ENCODE results near the gene LY6G6C. TPM values are rescaled to one million over a fixed set of nuclear protein-coding genes. Genes with fewer than 3 reads are reported as not detected.

LY6G6C gene
- total and polyA plus RNA-seq, 2 of the 13 experiments (the other 11 are each of a cell fraction or from before 2014, with no cell fraction given), result 0.15 TPM; not detected in 1

GRCh38 chr6:31729979-31730630 is 8.6 kb upstream of the LY6G6C start (continued):
- TF ChIP-seq SALL2 (CRISPR knock-in tag; IDR thresholded peaks at IDR 0.05), result peak; percentile 85; the same call in 1 of the 2 replicates
- TF ChIP-seq ZNF546 (CRISPR knock-in tag; conservative IDR thresholded peaks at IDR 0.05), result no peak
- no peak for TF ChIP-seq ZNF20 (CRISPR knock-in tag; IDR thresholded peaks at IDR 0.05)
- peak; percentile 94 for TF ChIP-seq ARID2 (CRISPR knock-in tag; IDR thresholded peaks at IDR 0.05; ENCODE audit: borderline replicate concordance)
- no peak for TF ChIP-seq GTF3A (CRISPR knock-in tag; conservative IDR thresholded peaks at IDR 0.05)
- peak; percentile 79; the same call in 1 of the 2 replicates for TF ChIP-seq SSRP1 (CRISPR knock-in tag; IDR thresholded peaks at IDR 0.05)
- TF ChIP-seq FOXC1 (CRISPR knock-in tag; IDR thresholded peaks at IDR 0.05; ENCODE audit: borderline replicate concordance), result no peak
- no peak for TF ChIP-seq NR3C1 (CRISPR knock-in tag; IDR thresholded peaks at IDR 0.05)
- TF ChIP-seq ZNF260 (CRISPR knock-in tag; IDR thresholded peaks at IDR 0.05; ENCODE audit: borderline replicate concordance, low read depth), result 0 out of 2 replicates have a peak, but pooled peaks have one; percentile 67
- peak; percentile 87 for TF ChIP-seq HNRNPK (IDR thresholded peaks at IDR 0.05; ENCODE audit: low read depth, low read length, poor library complexity, severe bottlenecking)
- peak; percentile 54; the same call in 1 of the 2 replicates for TF ChIP-seq IRX3 (CRISPR knock-in tag; IDR thresholded peaks at IDR 0.05; ENCODE audit: borderline replicate concordance, low read depth)
- no peak for TF ChIP-seq ZNF263 (CRISPR knock-in tag; IDR thresholded peaks at IDR 0.05)
- peak; percentile 16; the same call in 1 of the 2 replicates for TF ChIP-seq RFXAP (CRISPR knock-in tag; IDR thresholded peaks at IDR 0.05; ENCODE audit: borderline replicate concordance)
- TF ChIP-seq ZBTB49 (CRISPR knock-in tag; IDR thresholded peaks at IDR 0.05; ENCODE audit: borderline replicate concordance), result no peak
- TF ChIP-seq ATAD3A (CRISPR knock-in tag; IDR thresholded peaks at IDR 0.05), result no peak
- no peak; the same call in 1 of the 2 replicates for TF ChIP-seq CREM (IDR thresholded peaks at IDR 0.05)
- TF ChIP-seq CREM (CRISPR knock-in tag; IDR thresholded peaks at IDR 0.05), result no peak
- 0 out of 2 replicates have a peak, but pooled peaks have one; percentile 50 for TF ChIP-seq ZNF230 (CRISPR knock-in tag; IDR thresholded peaks at IDR 0.05)
- no peak for TF ChIP-seq ARID3A (IDR thresholded peaks at IDR 0.05; ENCODE audit: low read depth, low read length)
- no peak for TF ChIP-seq MBD4 (IDR thresholded peaks at IDR 0.05; ENCODE audit: borderline replicate concordance, low read length)
- TF ChIP-seq EEA1 (CRISPR knock-in tag; IDR thresholded peaks at IDR 0.05; ENCODE audit: borderline replicate concordance), result 0 out of 2 replicates have a peak, but pooled peaks have one; percentile 55
- TF ChIP-seq ISL2 (CRISPR knock-in tag; IDR thresholded peaks at IDR 0.05), result 0 out of 2 replicates have a peak, but pooled peaks have one; percentile 15
- TF ChIP-seq ATRX (CRISPR knock-in tag; IDR thresholded peaks at IDR 0.05; ENCODE audit: borderline replicate concordance), result no peak
- TF ChIP-seq ZNF749 (CRISPR knock-in tag; IDR thresholded peaks at IDR 0.05; ENCODE audit: borderline replicate concordance), result no peak
- peak; percentile 83 for TF ChIP-seq NFKB2 (CRISPR knock-in tag; IDR thresholded peaks at IDR 0.05; ENCODE audit: borderline replicate concordance)
- TF ChIP-seq TOPORS (CRISPR knock-in tag; IDR thresholded peaks at IDR 0.05), result peak; percentile 92

Measured in HepG2 (cell line).